22Rv1 (cell line): Measurements from ENCODE around the gene UCP2.

ENCODE experiments used
- CTCF ChIP-seq: fragments of 450-650 bp; IDR thresholded peaks from 2 replicates; pipeline ENCODE4 v1.5.1; 2017; ENCODE audit warnings: mild to moderate bottlenecking
- ZFX ChIP-seq: fragments of 450-650 bp; IDR thresholded peaks from 2 replicates; pipeline ENCODE4 v1.6.1; 2017; ENCODE audit warnings: antibody characterized with exemption, borderline replicate concordance

GRCh38 chr11:73989156-73989555, 6.5 kb upstream of the UCP2 start:
- TF ChIP-seq CTCF (0 out of 2 replicates have a peak, but pooled peaks have one; percentile 10), ZFX (no peak)
